H1 (cell line): Measurements from ENCODE around the gene MRPL4. TPM values are rescaled to one million over a fixed set of nuclear protein-coding genes. Genes with fewer than 3 reads are reported as not detected.

Source experiments
- CTCF ChIA-PET: fragments of 300-600 bp; sonication (Branson Sonifier 250); formaldehyde crosslinking; loops from one replicate; lab custom pipeline; 2021; ENCODE audit not compliant: partially characterized antibody; lab: Charles Lee
- POLR2A ChIA-PET: fragments of 300-600 bp; sonication (Branson Sonifier 250); formaldehyde crosslinking; loops from one replicate; lab custom pipeline; 2021; ENCODE audit warnings: inconsistent platforms; ENCODE audit not compliant: partially characterized antibody; lab: Charles Lee
- DNase-seq, 2 experiments: peaks; one replicate each; pipeline versions ENCODE4 v3.0.0 to v3.0.0-alpha.2; 2010 to 2022; ENCODE audit warnings: low spot score in 2 of 2, low read depth in 1 of 2, mixed read lengths in 1 of 2
- FAIRE-seq: peaks from 2 replicates; lab custom pipeline; 2011; peaks lifted over from hg19 to GRCh38; lab: Jason Lieb, UNC
- H2AFZ ChIP-seq: 2 replicates; pipeline ENCODE4 v1.8.1; 2012; ENCODE audit warnings: low read length, inconsistent platforms
- H2AK5ac ChIP-seq: 2 replicates; pipeline ENCODE4 v1.6.1; 2013; ENCODE audit warnings: low read depth, low read length
- H2BK120ac ChIP-seq: replicated peaks from 2 replicates; pipeline ENCODE3; 2013; ENCODE audit warnings: low read depth, low read length, inconsistent platforms
- H2BK12ac ChIP-seq: 2 replicates; pipeline ENCODE4 v1.6.1; 2013; ENCODE audit warnings: low read depth, low read length
- H2BK15ac ChIP-seq: 2 replicates; pipeline ENCODE4 v1.6.1; 2013; ENCODE audit warnings: low read length
- H2BK20ac ChIP-seq: 2 replicates; pipeline ENCODE4 v1.6.1; 2013; ENCODE audit warnings: low read length
- H2BK5ac ChIP-seq: 2 replicates; pipeline ENCODE4 v1.6.1; 2013; ENCODE audit warnings: low read depth, low read length
- H3K14ac ChIP-seq: 2 replicates; pipeline ENCODE4 v1.6.1; 2013; ENCODE audit warnings: inconsistent platforms; ENCODE audit not compliant: insufficient read length
- H3K18ac ChIP-seq: 2 replicates; pipeline ENCODE4 v1.6.1; 2013; ENCODE audit warnings: low read length; ENCODE audit errors: extremely low read depth
- H3K23ac ChIP-seq: 2 replicates; pipeline ENCODE4 v1.6.1; 2013; ENCODE audit warnings: inconsistent platforms; ENCODE audit not compliant: insufficient read length
- H3K23me2 ChIP-seq: 2 replicates; pipeline ENCODE4 v1.6.1; 2013; ENCODE audit warnings: low read depth, low read length
- H3K27ac ChIP-seq: 2 replicates; pipeline ENCODE4 v1.6.1; 2011; ENCODE audit warnings: low read depth, low read length, inconsistent platforms
- H3K27me3 ChIP-seq, 4 experiments: replicated peaks in 1 of 4; 1 replicate in 1 of 4; 2 replicates in 3 of 4; pipeline versions ENCODE4 v1.6.1 to v1.8.1; 2011 to 2013; ENCODE audit warnings: low read length in 3 of 4, mild to moderate bottlenecking in 3 of 4, inconsistent platforms in 2 of 4, mixed read lengths in 2 of 4, moderate library complexity in 1 of 4; ENCODE audit not compliant: control insufficient read depth in 3 of 4, insufficient read depth in 3 of 4; ENCODE audit errors: extremely low read depth in 1 of 4
- H3K36me3 ChIP-seq, 4 experiments: 2 replicates each; pipeline versions ENCODE4 v1.6.1 to v1.8.1; 2011 to 2013; ENCODE audit warnings: mild to moderate bottlenecking in 4 of 4, low read length in 3 of 4, moderate library complexity in 2 of 4, control low read depth in 1 of 4, inconsistent platforms in 1 of 4; ENCODE audit not compliant: insufficient read depth in 4 of 4, control insufficient read depth in 2 of 4
- H3K4ac ChIP-seq: replicated peaks from 2 replicates; pipeline ENCODE3; 2013; ENCODE audit warnings: low read length, low read depth, mixed read lengths, inconsistent platforms; ENCODE audit not compliant: insufficient read length
- H3K4me1 ChIP-seq, 4 experiments: replicated peaks in 1 of 4; 1 replicate in 1 of 4; 2 replicates in 3 of 4; pipeline versions ENCODE4 v1.6.1 to v1.8.1; 2011 to 2013; ENCODE audit warnings: low read length in 3 of 4, inconsistent platforms in 2 of 4, mixed read lengths in 1 of 4; ENCODE audit not compliant: insufficient read depth in 4 of 4, control insufficient read depth in 3 of 4
- H3K4me2 ChIP-seq, 2 experiments: 2 replicates each; pipeline versions ENCODE4 v1.6.1 to v1.8.1; 2011 to 2013; ENCODE audit warnings: low read depth in 2 of 2, low read length in 2 of 2, control low read depth in 1 of 2, inconsistent platforms in 1 of 2, mild to moderate bottlenecking in 1 of 2; ENCODE audit not compliant: insufficient read depth in 1 of 2
- H3K4me3 ChIP-seq, 4 experiments: fragments of 200-600, 300-600 bp in 1 of 4; sonication (generic), shearing (Covaris generic), sonication (Bioruptor Twin) in 1 of 4; 2 replicates each; pipeline versions ENCODE4 v1.5.1 to v1.8.1; 2011 to 2016; ENCODE audit warnings: low read length in 4 of 4, low read depth in 3 of 4, control low read depth in 2 of 4, inconsistent platforms in 2 of 4, mild to moderate bottlenecking in 2 of 4, mixed read lengths in 1 of 4, moderate library complexity in 1 of 4; ENCODE audit not compliant: insufficient read depth in 2 of 4; ENCODE audit errors: extremely low read depth in 1 of 4
- H3K56ac ChIP-seq: replicated peaks from 2 replicates; pipeline ENCODE3; 2013; ENCODE audit warnings: low read depth, mild to moderate bottlenecking, mixed read lengths, low read length, inconsistent platforms; ENCODE audit not compliant: insufficient read length
- H3K79me1 ChIP-seq: 2 replicates; pipeline ENCODE4 v1.6.1; 2013; ENCODE audit warnings: low read depth, low read length, control low read depth
- H3K79me2 ChIP-seq, 2 experiments: 2 replicates each; pipeline versions ENCODE4 v1.6.1 to v1.8.1; 2012 to 2013; ENCODE audit warnings: low read length in 2 of 2, mild to moderate bottlenecking in 2 of 2, inconsistent platforms in 1 of 2; ENCODE audit not compliant: insufficient read depth in 2 of 2, control insufficient read depth in 1 of 2
- H3K9ac ChIP-seq, 4 experiments: replicated peaks in 1 of 4; 1 replicate in 1 of 4; 2 replicates in 3 of 4; pipeline versions ENCODE4 v1.6.1 to v1.8.1; 2011 to 2013; ENCODE audit warnings: low read depth in 3 of 4, low read length in 3 of 4, control low read depth in 2 of 4, mild to moderate bottlenecking in 2 of 4, moderate library complexity in 2 of 4, inconsistent platforms in 1 of 4; ENCODE audit errors: extremely low read depth in 1 of 4
- H3K9me3 ChIP-seq, 2 experiments: 2 replicates each; pipeline versions ENCODE4 v1.6.1 to v1.8.1; 2012 to 2013; ENCODE audit warnings: mild to moderate bottlenecking in 2 of 2, moderate library complexity in 2 of 2, control low read depth in 1 of 2, inconsistent platforms in 1 of 2, low read depth in 1 of 2, low read length in 1 of 2, mixed read lengths in 1 of 2; ENCODE audit not compliant: insufficient read depth in 2 of 2
- H4K20me1 ChIP-seq, 2 experiments: replicated peaks in 1 of 2; 2 replicates each; pipeline versions ENCODE3 to v1.8.1; 2011 to 2013; ENCODE audit warnings: inconsistent platforms in 2 of 2, low read length in 2 of 2, mild to moderate bottlenecking in 1 of 2; ENCODE audit not compliant: insufficient read depth in 2 of 2, control insufficient read depth in 1 of 2
- H4K5ac ChIP-seq: 2 replicates; pipeline ENCODE4 v1.6.1; 2013; ENCODE audit warnings: low read length, low read depth, mixed read lengths, inconsistent platforms; ENCODE audit not compliant: insufficient read length
- H4K8ac ChIP-seq: 2 replicates; pipeline ENCODE4 v1.8.0; 2013; ENCODE audit warnings: mild to moderate bottlenecking, moderate library complexity, low read length, inconsistent platforms; ENCODE audit not compliant: insufficient read depth; ENCODE audit errors: extremely low read depth
- H4K91ac ChIP-seq: replicated peaks from 2 replicates; pipeline ENCODE3; 2013; ENCODE audit warnings: low read length, mixed read lengths, inconsistent platforms; ENCODE audit not compliant: insufficient read length
- BCL11A ChIP-seq, 2 experiments: IDR thresholded peaks; one replicate each; pipeline ENCODE4 v1.6.1; 2011; ENCODE audit warnings: low read depth in 2 of 2, low read length in 2 of 2, mild to moderate bottlenecking in 2 of 2
- CEBPB ChIP-seq: IDR thresholded peaks from 2 replicates; pipeline ENCODE4 v1.6.1; 2012; ENCODE audit warnings: low read depth, low read length
- CHD1 ChIP-seq: IDR thresholded peaks from 2 replicates; pipeline ENCODE4 v1.6.1; 2012; ENCODE audit warnings: low read depth, low read length, improper control_type of control experiment
- HDAC2 ChIP-seq, 2 experiments: fragments of 300-600 bp in 1 of 2; sonication (generic) in 1 of 2; IDR thresholded peaks; 2 replicates each; pipeline ENCODE4 v1.6.1; 2011 to 2012; ENCODE audit warnings: low read depth in 2 of 2, low read length in 2 of 2, mild to moderate bottlenecking in 2 of 2, moderate library complexity in 2 of 2, borderline replicate concordance in 1 of 2, inconsistent platforms in 1 of 2
- HDAC6 ChIP-seq: IDR thresholded peaks from one replicate; pipeline ENCODE4 v1.7.1; 2012; ENCODE audit warnings: low read depth, mild to moderate bottlenecking, inconsistent platforms, low read length, moderate library complexity
- KDM4A ChIP-seq: IDR thresholded peaks from one replicate; pipeline ENCODE4 v1.7.1; 2012; ENCODE audit warnings: low read depth, mild to moderate bottlenecking, moderate library complexity, low read length, inconsistent platforms; ENCODE audit not compliant: severe bottlenecking
- NANOG ChIP-seq: IDR thresholded peaks from 2 replicates; pipeline ENCODE4 v1.6.1; 2011; ENCODE audit warnings: low read length, low read depth, mild to moderate bottlenecking, inconsistent platforms; ENCODE audit not compliant: insufficient read depth, poor library complexity, severe bottlenecking
- POLR2AphosphoS5 ChIP-seq: IDR thresholded peaks from 2 replicates; pipeline ENCODE4 v1.6.1; 2011; ENCODE audit warnings: low read depth, low read length
- SAP30 ChIP-seq: fragments of 300-600 bp; sonication (generic); IDR thresholded peaks from 2 replicates; pipeline ENCODE4 v1.7.1; 2012; ENCODE audit warnings: low read length, moderate library complexity, mild to moderate bottlenecking, inconsistent platforms; ENCODE audit not compliant: insufficient read depth, insufficient replicate concordance
- SRF ChIP-seq: IDR thresholded peaks from 2 replicates; pipeline ENCODE4 v1.6.1; 2011; ENCODE audit warnings: mild to moderate bottlenecking, low read depth, low read length, moderate library complexity
- SUZ12 ChIP-seq: fragments of 200-600 bp; sonication (generic); IDR thresholded peaks from 2 replicates; pipeline ENCODE4 v1.6.1; 2012; ENCODE audit warnings: mild to moderate bottlenecking, inconsistent platforms, low read length, moderate library complexity, mixed read lengths
- TBP ChIP-seq: IDR thresholded peaks from 2 replicates; pipeline ENCODE4 v1.6.1; 2011; ENCODE audit warnings: low read depth, low read length, improper control_type of control experiment
- TEAD4 ChIP-seq: IDR thresholded peaks from 2 replicates; pipeline ENCODE4 v1.6.1; 2012; ENCODE audit warnings: low read depth, low read length, inconsistent platforms, mixed read lengths
- WGBS, 2 experiments: shearing (Covaris generic) in 1 of 2; methylation state at CpG; one replicate each; pipeline versions ENCODE4 v1.1.6 to v1.1.7; 2013 to 2015; ENCODE audit warnings: low lambda C conversion rate in 2 of 2, mixed read lengths in 2 of 2, inconsistent platforms in 1 of 2, low coverage in 1 of 2, missing lambda C conversion rate in 1 of 2; ENCODE audit not compliant: insufficient replicate concordance in 2 of 2, insufficient coverage in 1 of 2, insufficient read length in 1 of 2; ENCODE audit errors: extremely low coverage in 1 of 2, missing lambda C conversion rate in 1 of 2; 5-methylcytosine and 5-hydroxymethylcytosine counted together
- polyA plus RNA-seq, 7 experiments: library from polyadenylated mRNA; depleted of rRNA in 3 of 7; stranded (reverse) in 5 of 7; unstranded in 2 of 7; fragments of >200 nt in 5 of 7; fragments of 200-250 nt in 2 of 7; gene quantifications; 1 replicate in 5 of 7; 2 replicates in 1 of 7; 4 replicates in 1 of 7; pipeline versions ENCODE4 v1.2.1 to v1.2.3, GENCODE V29; 2011 to 2013; ENCODE audit warnings: missing spikeins in 2 of 7, mixed read lengths in 2 of 7
- total RNA-seq: library from RNA; stranded (reverse); fragmentation: NEBNext Ultra II Directional; extraction: Animal tissue kit (Norgen Biotek cat#: 25700); gene quantifications from 2 replicates; pipeline ENCODE4 v1.2.1, GENCODE V29; 2021

MRPL4 gene
- total and polyA plus RNA-seq, 2 of the 8 experiments (the other 6 are each of a cell fraction or from before 2014, with no cell fraction given), result 82.3 to 187 TPM

DNA sequence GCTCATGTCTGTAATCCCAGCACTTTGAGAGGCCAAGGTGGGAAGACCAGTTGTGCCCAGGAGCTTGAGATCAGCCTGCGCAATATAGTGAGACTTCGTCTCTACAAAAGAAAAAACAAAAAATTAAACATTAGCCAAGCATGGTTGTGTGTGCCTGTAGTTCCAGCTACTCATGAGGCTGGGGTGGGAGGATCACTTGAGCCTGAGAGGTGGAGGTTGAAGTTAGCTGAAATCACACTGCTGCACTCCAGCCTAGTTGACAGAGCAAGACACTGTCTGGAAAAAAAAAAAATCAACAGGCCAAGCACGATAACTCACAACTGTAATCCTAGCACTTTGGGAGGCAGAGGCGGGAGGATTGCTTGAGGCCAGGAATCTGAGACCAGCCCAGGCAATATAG lies 17.0 kb upstream of the MRPL4 start:
- no peak overlapping the region for H3K4me2 ChIP-seq
- H3K4me1 ChIP-seq, result peaks cover 0 to 3% (median 0%) of the 10 kb centered on the region in 4 experiments; a peak in 2 of 7 replicates
- H2BK5ac ChIP-seq, result no peak overlapping the region
- no peak overlapping the region for H2AFZ ChIP-seq
- ChIA-PET POLR2A (interaction anchor here (0.6 to 2.2 kb wide), 3 partner anchors 10 to 135 kb away, joined by 3 to 9 read pairs (median 4); no protein-coding TSS in a partner anchor), CTCF (interaction anchor here (1.0 to 2.9 kb wide), 4 partner anchors 15 to 351 kb away, joined by 3 to 14 read pairs (median 6); no protein-coding TSS in a partner anchor)
- H2BK12ac ChIP-seq, result no peak overlapping the region
- no peak overlapping the region for H3K9ac ChIP-seq
- H4K8ac ChIP-seq, result no peak overlapping the region
- H3K36me3 ChIP-seq, result no peaks in the 10 kb centered on the region
- WGBS, 2 experiments, result 75% methylated on average over 4 of the region's 4 CpGs; no CpG with 5 or more reads in 1 of the 2 experiments
- H3K18ac ChIP-seq, result no peak overlapping the region
- H3K4me3 ChIP-seq, result no peak overlapping the region
- no peak overlapping the region for H3K27ac ChIP-seq
- no peak overlapping the region for H2BK15ac ChIP-seq
- no peak overlapping the region for H3K23ac ChIP-seq
- TF ChIP-seq KDM4A (no peak), HDAC6 (no peak), POLR2AphosphoS5 (no peak), HDAC2 (IDR thresholded peaks at IDR 0.05; ENCODE audit: borderline replicate concordance in 1 of 2, low read depth in 2 of 2, low read length in 2 of 2) (no peak), CEBPB (no peak), NANOG (no peak), SUZ12 (no peak), TEAD4 (no peak), CHD1 (no peak), SRF (no peak), BCL11A (IDR thresholded peaks at IDR 0.05; ENCODE audit: low read depth in 2 of 2, low read length in 2 of 2) (no peak), SAP30 (no peak), TBP (no peak)
- H3K27me3 ChIP-seq, result 0 out of 7 replicates have a peak, but pooled peaks cover 0 to 3% (median 0%) of the 10 kb centered on the region in 4 experiments
- no peaks in the 10 kb centered on the region for H4K20me1 ChIP-seq
- no peak overlapping the region for H2BK120ac ChIP-seq
- no peak overlapping the region for H3K56ac ChIP-seq
- H3K14ac ChIP-seq, result no peak overlapping the region
- H3K23me2 ChIP-seq, result peaks cover 10% of the 10 kb centered on the region; the same call in 1 of the 2 replicates
- DNase-seq (no peak), FAIRE-seq (no peak)
- no peak overlapping the region for H4K5ac ChIP-seq
- no peak overlapping the region for H2BK20ac ChIP-seq
- H3K4ac ChIP-seq, result no peak overlapping the region
- no peaks in the 10 kb centered on the region for H3K79me1 ChIP-seq
- no peaks in the 10 kb centered on the region for H3K79me2 ChIP-seq
- no peak overlapping the region for H2AK5ac ChIP-seq
- no peak overlapping the region for H4K91ac ChIP-seq
- H3K9me3 ChIP-seq, result no peaks in the 10 kb centered on the region
